Esophagus muscularis mucosa (tissue), 4 donors: Measurements from ENCODE around the gene HIC1. TPM values are rescaled to one million over a fixed set of nuclear protein-coding genes. Genes with fewer than 3 reads are reported as not detected.

Experiments used
- DNase-seq: peaks from one replicate; pipeline ENCODE4 v3.0.0-alpha.2; 2017; ENCODE audit errors: extremely low spot score
- H3K27ac ChIP-seq, 4 donors: fragments of 200-600 bp; sonication (generic); replicated peaks in 1 of 4; 1 replicate in 3 of 4; 2 replicates in 1 of 4; pipeline ENCODE4 v1.5.1; 2016 to 2019; ENCODE audit warnings: mild to moderate bottlenecking in 1 of 4
- H3K27me3 ChIP-seq, 4 donors: fragments of 200-600 bp; sonication (generic); one replicate each; pipeline versions ENCODE4 v1.5.1 to v1.6.0; 2016 to 2019
- H3K36me3 ChIP-seq, 4 donors: fragments of 200-600 bp; sonication (generic); one replicate each; pipeline ENCODE4 v1.5.1; 2016 to 2019
- H3K4me1 ChIP-seq, 4 donors: fragments of 200-600 bp; sonication (generic); one replicate each; pipeline ENCODE4 v1.5.1; 2016 to 2019
- H3K4me3 ChIP-seq, 4 donors: fragments of 200-600 bp; sonication (generic); 1 replicate in 2 of 4; 2 replicates in 2 of 4; pipeline ENCODE4 v1.5.1; 2016 to 2019; ENCODE audit warnings: mild to moderate bottlenecking in 4 of 4, moderate library complexity in 1 of 4
- H3K9me3 ChIP-seq, 4 donors: fragments of 200-600 bp; sonication (generic); 1 replicate in 3 of 4; 2 replicates in 1 of 4; pipeline ENCODE4 v1.5.1; 2016 to 2019
- CTCF ChIP-seq, 3 experiments: fragments of 200-600 bp in 2 of 3; fragments of 450-650 bp in 1 of 3; sonication (generic) in 2 of 3; IDR thresholded peaks; one replicate each; pipeline ENCODE4 v1.5.1; 2017 to 2019; ENCODE audit warnings: antibody characterized with exemption in 3 of 3, mild to moderate bottlenecking in 2 of 3, moderate library complexity in 1 of 3
- EP300 ChIP-seq: sonication (generic); formaldehyde crosslinking; IDR thresholded peaks from one replicate; pipeline ENCODE4 v1.6.1; 2017; ENCODE audit warnings: antibody characterized with exemption
- POLR2A ChIP-seq: fragments of 450-650 bp; IDR thresholded peaks from one replicate; pipeline ENCODE4 v1.6.1; 2017; ENCODE audit warnings: antibody characterized with exemption, moderate library complexity, mild to moderate bottlenecking, low read depth
- POLR2AphosphoS5 ChIP-seq, 2 donors: sonication (generic); formaldehyde crosslinking; IDR thresholded peaks; one replicate each; pipeline ENCODE4 v1.6.1; 2017; ENCODE audit warnings: antibody characterized with exemption in 2 of 2
- WGBS: methylation state at CpG from one replicate; pipeline ENCODE4 v1.1.5; 2018; 5-methylcytosine and 5-hydroxymethylcytosine counted together
- intact Hi-C: fragments of 100-400 bp; cut with DNase I; formaldehyde crosslinking; loops from one replicate; pipeline ENCODE4 v1.15.1; 2023
- total RNA-seq, 4 donors: library from RNA; depleted of rRNA; stranded (reverse); fragments of >200 nt; gene quantifications; one replicate each; pipeline versions ENCODE4 v1.1.0 to v1.2.1, GENCODE V29; 2016

Gene HIC1
- total RNA-seq, 4 donors from 2014 or later = 48.6 to 86.4 (median 54.9) TPM

- Histone ChIP-seq H3K4me1 (peaks cover 69 to 78% (median 75%) of the 10 kb centered on the region in 4 donors), H3K9me3 (no peaks in the 10 kb centered on the region), H3K27me3 (no peaks in the 10 kb centered on the region), H3K36me3 (peaks cover 15 to 47% (median 27%) of the 10 kb centered on the region in 4 donors), H3K27ac (peak overlapping the region; percentile 77 to 87 (median 82)), H3K4me3 (no peak overlapping the region)
- intact Hi-C loops = no loop called here
- 37% methylated on average over 7 of the region's 8 CpGs for WGBS
- DNase-seq = no peak
- no peak for TF ChIP-seq POLR2A
- no peak for TF ChIP-seq EP300
- peak; percentile 24 to 54 for TF ChIP-seq POLR2AphosphoS5 (IDR thresholded peaks at IDR 0.05)
These were observed 29.3 kb downstream of the HIC1 start for GRCh38 chr17:2084036-2084765.

- H3K4me1 ChIP-seq = peaks cover 74 to 83% (median 82%) of the 10 kb centered on the region in 4 donors
- H3K9me3 ChIP-seq = no peaks in the 10 kb centered on the region
- no peak for DNase-seq
- H3K27ac ChIP-seq = peak overlapping the region; percentile 77 to 87 (median 82)
- intact Hi-C loops = no loop called here
- 61% methylated on average over 13 of the region's 13 CpGs for WGBS
- TF ChIP-seq POLR2A (no peak), CTCF (IDR thresholded peaks at IDR 0.05) (no peak), POLR2AphosphoS5 (IDR thresholded peaks at IDR 0.05) (no peak), EP300 (no peak)
- peaks cover 15 to 39% (median 21%) of the 10 kb centered on the region in 4 donors for H3K36me3 ChIP-seq
- no peak overlapping the region for H3K4me3 ChIP-seq
- H3K27me3 ChIP-seq = no peaks in the 10 kb centered on the region
These were observed 30.1 kb downstream of the HIC1 start for GRCh38 chr17:2084766-2085647.

GRCh38 chr17:2085648-2085949 is 30.7 kb downstream of the HIC1 start:
- Histone ChIP-seq H3K4me3 (no peak overlapping the region), H3K36me3 (peaks cover 12 to 33% (median 16%) of the 10 kb centered on the region in 4 donors), H3K27ac (peak overlapping the region; percentile 77 to 87 (median 82)), H3K27me3 (no peaks in the 10 kb centered on the region), H3K4me1 (peaks cover 80 to 89% (median 88%) of the 10 kb centered on the region in 4 donors), H3K9me3 (no peaks in the 10 kb centered on the region)
- peak; percentile 39 to 54 for TF ChIP-seq POLR2AphosphoS5 (IDR thresholded peaks at IDR 0.05)
- TF ChIP-seq CTCF (IDR thresholded peaks at IDR 0.05) = no peak
- intact Hi-C loops = no loop called here
- 47% methylated on average over 5 of the region's 5 CpGs for whole genome bisulfite sequencing
- DNase-seq = no peak

- intact Hi-C loops = no loop called here
- WGBS = 76% methylated on average over 3 of the region's 3 CpGs
These were observed 31.4 kb downstream of the HIC1 start for GRCh38 chr17:2086306-2086705.

More at GRCh38 chr17:2086306-2086705, 31.4 kb downstream of the HIC1 start:
- Histone ChIP-seq H3K36me3 (peaks cover 6 to 26% (median 10%) of the 10 kb centered on the region in 4 donors), H3K4me1 (peaks cover 87 to 96% (median 95%) of the 10 kb centered on the region in 4 donors), H3K9me3 (no peaks in the 10 kb centered on the region), H3K27me3 (no peaks in the 10 kb centered on the region), H3K4me3 (no peak overlapping the region), H3K27ac (peak overlapping the region; percentile 77 to 87 (median 82))
- no peak for DNase-seq
- TF ChIP-seq POLR2A = no peak
- no peak for TF ChIP-seq POLR2AphosphoS5 (IDR thresholded peaks at IDR 0.05)
- TF ChIP-seq EP300 = no peak
- TF ChIP-seq CTCF (IDR thresholded peaks at IDR 0.05) = no peak
